GM19240 (cell line): Measurements from ENCODE around the gene FOXL2.
"Not testable (repeated sequence)": the region's sequence is repeated elsewhere in the genome, so short reads cannot be mapped to it uniquely, and the experiment has no call there.

Source experiments
- DNase-seq: peaks from one replicate; pipeline ENCODE4 v3.0.0; 2011; ENCODE audit warnings: low spot score; ENCODE audit not compliant: insufficient read length

FOXL2 gene

GRCh38 chr3:138933068-138933668 lies 13.8 kb downstream of the FOXL2 start:
- DNase-seq, result no peak

- DNase-seq, result no peak
Observed at GRCh38 chr3:138928727-138929372, 18.1 kb downstream of the FOXL2 start.

- DNase-seq, result peak; percentile 66
Observed at GRCh38 chr3:138923531-138923994, 23.4 kb downstream of the FOXL2 start.

- not testable (repeated sequence) for DNase-seq
Observed at GRCh38 chr3:138922400-138922799, 24.5 kb downstream of the FOXL2 start.

DNA sequence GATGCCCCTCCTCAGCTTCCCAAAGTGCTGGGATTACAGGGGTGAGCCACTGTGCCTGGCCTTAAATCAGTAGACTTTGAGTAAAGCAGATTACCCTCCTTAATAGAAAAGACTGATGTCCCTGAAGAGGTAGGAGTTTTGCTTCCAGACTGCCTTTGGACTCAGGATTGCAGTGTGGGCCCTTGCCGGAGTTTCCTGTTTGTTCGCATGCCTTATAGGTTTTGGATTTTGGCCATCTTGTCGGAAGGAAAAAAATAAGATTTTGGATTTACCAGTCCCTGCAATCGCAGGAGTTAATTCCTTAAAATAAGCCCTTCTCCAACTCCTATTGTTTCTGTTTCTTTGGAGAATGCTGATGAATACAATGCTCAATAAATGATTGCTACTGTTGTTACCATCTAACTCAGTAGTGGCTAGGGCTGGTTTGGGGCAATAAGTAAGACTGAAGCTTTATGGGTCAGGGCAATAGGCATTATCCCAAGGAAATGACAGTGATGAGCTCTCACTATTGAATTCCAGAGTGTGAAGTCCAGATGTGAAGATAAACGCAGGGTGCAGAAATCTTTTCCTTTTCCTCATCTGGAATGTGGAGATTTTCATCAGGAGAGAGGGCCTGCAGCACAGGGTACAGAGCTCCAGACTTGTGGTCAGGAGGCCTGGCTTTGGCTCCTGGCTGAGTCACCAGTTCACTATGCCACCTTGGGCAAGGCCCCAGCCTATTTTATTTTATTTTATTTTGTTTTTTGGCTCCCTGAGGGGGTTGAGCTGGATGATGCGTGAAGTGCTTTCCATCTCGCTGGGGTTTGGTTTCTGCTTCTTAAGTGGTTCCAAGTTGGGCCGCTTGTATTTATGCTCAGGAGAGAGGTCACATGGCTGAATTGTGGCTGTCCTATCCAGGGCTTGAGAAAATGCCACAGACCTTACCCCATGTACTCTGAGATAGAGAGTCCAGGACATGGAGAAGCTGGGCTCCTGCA lies 25.3 kb downstream of the FOXL2 start:
- no peak for DNase-seq

GRCh38 chr3:138919325-138919724 lies 27.6 kb downstream of the FOXL2 start:
- DNase-seq, result no peak

GRCh38 chr3:138916824-138917223 lies 30.1 kb downstream of the FOXL2 start:
- DNase-seq, result no peak

- peak; percentile 77 for DNase-seq
Observed at GRCh38 chr3:138915503-138916498, 31.1 kb downstream of the FOXL2 start.

DNA sequence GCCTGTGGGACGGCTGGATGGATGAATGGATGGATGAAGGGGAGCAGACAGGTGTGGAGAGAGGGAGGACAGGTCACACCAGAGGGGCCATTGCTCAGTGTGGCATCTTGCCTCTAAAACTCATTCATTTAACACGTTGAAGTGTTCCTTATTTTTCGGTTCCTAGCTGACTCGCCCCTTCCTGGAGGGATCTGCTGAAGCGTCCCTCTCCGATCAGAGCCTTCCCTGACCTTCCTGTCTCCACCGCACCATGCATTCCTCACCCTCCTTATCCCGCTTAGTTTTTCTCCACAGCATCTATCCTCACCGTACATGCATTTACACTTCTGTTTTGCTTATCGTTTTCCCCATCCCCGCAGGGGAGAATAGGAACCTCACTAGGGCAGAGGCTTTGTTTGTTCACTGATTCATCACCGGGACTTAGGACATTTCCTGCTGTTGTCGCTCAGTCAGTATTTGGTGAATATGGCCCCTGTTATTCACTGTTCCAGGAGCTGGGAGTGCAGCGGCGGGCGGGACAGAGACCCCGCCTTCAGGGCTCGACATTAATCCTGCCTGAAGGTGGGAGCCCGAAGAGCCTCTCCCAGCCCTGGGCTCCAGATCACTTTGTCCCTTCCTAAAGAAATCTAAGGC lies 32.0 kb downstream of the FOXL2 start:
- no peak for DNase-seq

DNA sequence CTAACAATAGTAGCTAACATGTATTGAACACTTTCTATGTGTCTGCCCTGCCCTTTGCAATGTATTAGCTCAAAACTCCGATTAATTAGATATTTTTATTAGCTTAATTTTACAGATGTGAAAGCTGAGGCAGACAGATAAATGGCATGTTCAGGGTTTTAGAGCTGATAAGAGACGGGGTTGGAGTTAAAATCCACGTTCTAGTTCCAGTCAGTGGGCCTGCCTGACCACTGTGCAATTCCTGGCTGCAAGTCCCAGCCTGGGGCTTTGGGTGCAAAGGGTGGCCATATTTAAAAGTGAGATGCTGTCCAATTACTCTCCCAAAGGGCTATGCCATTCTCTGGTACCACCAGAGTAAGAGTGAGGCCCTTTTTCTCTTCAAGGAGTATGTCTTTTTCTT lies 33.2 kb downstream of the FOXL2 start:
- DNase-seq, result no peak

DNA sequence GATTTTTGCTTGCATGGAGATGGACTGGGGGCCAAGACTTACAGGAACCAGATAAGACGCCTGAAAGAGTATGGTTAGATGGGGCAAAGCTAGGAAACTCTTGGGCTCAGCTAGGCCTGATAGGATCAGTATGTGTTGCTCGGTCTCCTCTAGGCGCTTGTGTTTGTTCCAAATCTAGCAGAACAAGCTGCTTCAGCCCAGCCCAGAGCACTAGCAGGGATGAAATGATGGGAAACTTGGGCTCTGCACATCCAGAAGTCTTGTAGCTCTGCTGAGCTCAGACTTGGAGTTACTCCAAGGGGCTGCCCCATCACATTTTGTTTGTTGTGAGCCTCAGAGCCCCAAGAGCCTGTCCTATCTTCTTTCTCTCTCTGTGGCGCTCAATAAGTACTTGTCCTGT lies 34.7 kb downstream of the FOXL2 start:
- no peak for DNase-seq

GRCh38 chr3:138911621-138912020 lies 35.3 kb downstream of the FOXL2 start:
- DNase-seq, result no peak

DNA sequence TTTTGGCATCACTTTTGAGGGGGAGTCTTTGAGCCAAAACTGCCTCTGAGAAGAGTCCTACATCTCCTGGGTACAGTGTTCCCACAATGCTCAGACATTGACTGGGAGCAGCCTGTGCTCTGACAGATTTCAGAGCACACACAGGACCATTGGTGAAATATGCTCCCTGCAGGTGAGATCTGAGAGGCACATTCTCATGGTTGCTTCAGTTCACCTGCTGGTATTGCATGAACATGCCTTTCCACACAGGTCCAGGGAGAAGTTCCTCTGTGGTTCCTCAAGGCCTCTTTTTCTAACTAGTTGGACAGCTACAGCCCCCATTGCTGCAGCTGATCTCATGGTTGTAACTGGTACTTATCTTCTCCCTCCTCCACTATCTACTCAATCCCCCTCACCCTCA lies 37.0 kb downstream of the FOXL2 start:
- DNase-seq, result no peak

DNA sequence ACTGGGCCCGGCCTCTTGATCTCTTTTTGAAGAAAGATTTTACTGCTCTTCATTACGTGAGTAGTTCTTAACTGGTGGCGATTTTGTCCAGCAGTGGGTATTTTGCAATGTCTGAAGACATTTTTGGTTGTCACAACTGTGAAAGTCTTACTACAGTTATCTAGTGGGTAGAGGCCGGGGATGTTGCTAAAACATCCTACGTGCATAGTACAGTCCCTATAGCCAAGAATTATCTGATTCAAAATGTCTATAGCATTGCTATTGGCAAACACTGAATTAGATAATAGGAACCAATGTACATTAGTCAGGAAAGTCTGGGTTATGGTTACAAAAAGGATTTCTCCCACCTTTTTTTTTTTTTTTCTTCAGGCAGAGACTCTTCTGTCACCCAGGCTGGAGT lies 38.1 kb downstream of the FOXL2 start:
- DNase-seq, result no peak

DNA sequence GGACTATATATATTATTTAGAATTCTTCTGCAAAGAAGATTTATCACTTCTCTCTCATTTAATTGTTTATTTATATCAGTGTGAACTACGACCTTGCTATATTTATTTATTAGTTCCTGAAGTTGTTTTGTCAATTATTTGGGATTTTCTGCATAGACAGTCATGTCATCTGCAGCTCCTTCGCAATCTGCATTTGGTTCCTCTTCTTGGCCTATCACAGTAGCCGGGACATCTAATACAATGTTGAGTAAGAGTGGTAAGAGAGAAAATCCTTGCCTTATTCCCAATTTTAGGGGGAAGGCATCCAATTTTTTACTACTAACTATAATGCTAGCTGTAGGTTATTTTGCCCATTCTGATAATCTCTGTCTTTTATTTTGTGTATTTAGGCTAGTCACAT lies 39.4 kb downstream of the FOXL2 start:
- DNase-seq, result no peak

DNA sequence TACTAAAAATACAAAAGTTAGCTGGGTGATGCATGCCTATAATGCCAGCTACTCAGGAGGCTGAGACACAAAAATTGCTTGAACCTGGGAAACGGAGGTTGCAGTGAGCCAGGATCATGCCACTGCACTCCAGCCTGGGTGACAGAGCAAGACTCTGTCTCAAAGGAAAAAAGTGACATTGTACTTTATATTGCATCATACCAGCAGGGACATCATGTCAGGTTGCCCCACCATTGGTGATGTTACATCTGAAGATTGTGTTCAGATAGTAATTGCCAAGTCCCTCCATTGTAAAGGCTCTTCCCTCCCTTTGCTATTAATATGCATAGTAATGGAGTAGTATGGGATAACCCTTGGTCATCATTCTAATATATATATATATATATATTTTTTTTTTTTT lies 44.8 kb downstream of the FOXL2 start:
- DNase-seq, result no peak

DNA sequence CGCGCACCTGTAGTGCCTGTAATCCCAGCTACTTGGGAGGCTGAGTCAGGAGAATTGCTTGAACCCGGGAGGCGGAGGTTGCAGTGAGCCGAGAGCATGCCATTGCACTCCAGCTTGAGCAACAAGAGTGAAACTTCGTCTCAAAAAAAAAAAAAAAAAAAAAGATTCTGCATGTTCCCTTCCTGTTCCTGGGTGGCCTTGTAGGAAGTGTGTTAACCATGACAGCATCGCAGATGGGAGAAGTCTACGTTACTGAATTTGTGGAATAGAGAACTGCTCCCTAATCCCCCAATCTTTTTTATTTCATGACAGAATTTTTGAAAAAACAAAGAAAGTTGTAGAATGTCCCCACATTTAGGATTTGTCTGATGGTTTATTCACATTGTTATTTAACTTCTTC lies 45.4 kb downstream of the FOXL2 start:
- DNase-seq, result no peak

- no peak for DNase-seq
Observed at GRCh38 chr3:138899351-138899991, 47.5 kb downstream of the FOXL2 start.

- no peak for DNase-seq
Observed at GRCh38 chr3:138898708-138899107, 48.2 kb downstream of the FOXL2 start.

- DNase-seq, result no peak
Observed at GRCh38 chr3:138898301-138898700, 48.6 kb downstream of the FOXL2 start.
